ENCODE results near the gene MEN1.
"Not testable (repeated sequence)": the region's sequence is repeated elsewhere in the genome, so short reads cannot be mapped to it uniquely, and the experiment has no call there.

The MEN1 gene

GRCh38 chr11:64846998-64847666, 36.8 kb upstream of the MEN1 start:
- peak; percentile 30 to 91 (median 74) for DNase-seq

GRCh38 chr11:64845776-64846129, 35.4 kb upstream of the MEN1 start:
- not testable (repeated sequence) for DNase-seq

GRCh38 chr11:64845129-64845775, 34.9 kb upstream of the MEN1 start:
- no peak for DNase-seq

GRCh38 chr11:64844330-64845128, 34.2 kb upstream of the MEN1 start, which contains the start of gene CDC42BPG:
TSS of gene CDC42BPG (minus strand) at chr11:64844653. CDS start at chr11:64844569, 84 bp downstream.
- peak in 10 of 51 donors; percentile 3 to 52 (median 22) for DNase-seq

- DNase-seq, result no peak
These were observed 33.5 kb upstream of the MEN1 start for GRCh38 chr11:64843686-64844329.

GRCh38 chr11:64842851-64843685, 32.7 kb upstream of the MEN1 start:
- DNase-seq, result no peak

- no peak for DNase-seq
These were observed 32.0 kb upstream of the MEN1 start for GRCh38 chr11:64842366-64842759.

- DNase-seq, result no peak
These were observed 31.4 kb upstream of the MEN1 start for GRCh38 chr11:64841592-64842365.

- DNase-seq, result no peak
These were observed 29.8 kb upstream of the MEN1 start for GRCh38 chr11:64839887-64840782.

- DNase-seq, result no peak
These were observed 29.0 kb upstream of the MEN1 start for GRCh38 chr11:64839335-64839734.

GRCh38 chr11:64838600-64839334, 28.4 kb upstream of the MEN1 start:
- DNase-seq, result no peak

- DNase-seq, result no peak
These were observed 27.6 kb upstream of the MEN1 start for GRCh38 chr11:64837887-64838351.

GRCh38 chr11:64836448-64837072, 26.2 kb upstream of the MEN1 start:
- no peak for DNase-seq

GRCh38 chr11:64835616-64836447, 25.5 kb upstream of the MEN1 start:
- DNase-seq, result no peak

GRCh38 chr11:64834723-64835615, 24.6 kb upstream of the MEN1 start:
- no peak for DNase-seq

Data from hypothalamus (tissue), 51 donors.